AG04449 (cell line): ENCODE data around the gene COIL.

Experiments
- CTCF ChIA-PET: fragments of 350-600 bp; formaldehyde crosslinking; extraction: SDS; loops from one replicate; lab custom pipeline; 2021; ENCODE audit warnings: antibody characterized with exemption; lab: Yijun Ruan, JAX
- POLR2A ChIA-PET: fragments of 400-600, 350-600 bp; formaldehyde crosslinking; extraction: SDS; loops from one replicate; lab custom pipeline; 2020; ENCODE audit warnings: antibody characterized with exemption, inconsistent platforms; lab: Yijun Ruan, JAX
- DNase-seq: peaks from one replicate; pipeline ENCODE4 v3.0.0-alpha.2; 2010; ENCODE audit warnings: low read depth, low spot score
- H3K4me3 ChIP-seq: 2 replicates; pipeline ENCODE4 v1.5.1; 2011; ENCODE audit warnings: low read depth, mild to moderate bottlenecking, control low read depth, low read length
- CTCF ChIP-seq: IDR thresholded peaks from one replicate; pipeline ENCODE4 v1.5.1; 2011; ENCODE audit warnings: mild to moderate bottlenecking, moderate library complexity, low read length, control low read depth, inconsistent platforms; ENCODE audit not compliant: insufficient read depth; ENCODE audit errors: missing control alignments

Gene COIL

GRCh38 chr17:56979091-56979480 lies 18.2 kb upstream of the COIL start:
- ChIA-PET CTCF (interaction anchor here (1.0 to 5.4 kb wide), 2 partner anchors 8 to 17 kb away, joined by 3 to 27 read pairs; partner anchors contain the start of gene COIL), POLR2A (no interaction called here)
- no peak for TF ChIP-seq CTCF
- peak overlapping the region; percentile 78 for H3K4me3 ChIP-seq
- DNase-seq, result no peak

- peak overlapping the region; percentile 78 for H3K4me3 ChIP-seq
- ChIA-PET POLR2A (no interaction called here), CTCF (interaction anchor here (1.0 to 5.4 kb wide), 3 partner anchors 9 to 159 kb away, joined by 3 to 27 read pairs (median 3); partner anchors contain the start of gene COIL)
- no peak for TF ChIP-seq CTCF
- no peak for DNase-seq
These were observed 17.7 kb upstream of the COIL start for GRCh38 chr17:56978441-56979090.

GRCh38 chr17:56977673-56978395 lies 17.0 kb upstream of the COIL start, which contains the start of gene SCPEP1:
Gene SCPEP1, plus strand, starts transcription at chr17:56978131. Its CDS starts 29 bp downstream, at chr17:56978160.
- no peak for TF ChIP-seq CTCF
- ChIA-PET CTCF (interaction anchor here (0.8 to 5.4 kb wide), 4 partner anchors 11 to 158 kb away, joined by 3 to 27 read pairs (median 3); partner anchors contain the start of gene COIL), POLR2A (no interaction called here)
- no peak for DNase-seq
- H3K4me3 ChIP-seq, result peak within 1 kb of the TSS; percentile 78

- POLR2A ChIA-PET, result no interaction called here
- CTCF ChIA-PET, result interaction anchor here (0.8 to 5.4 kb wide), 3 partner anchors 10 to 15 kb away, joined by 3 to 27 read pairs (median 3); partner anchors contain the start of gene COIL
- H3K4me3 ChIP-seq, result peak overlapping the region; percentile 78
- DNase-seq, result no peak
- TF ChIP-seq CTCF, result no peak
These were observed 16.2 kb upstream of the COIL start for GRCh38 chr17:56976941-56977608.

- DNase-seq, result no peak
- TF ChIP-seq CTCF, result no peak
- CTCF ChIA-PET, result interaction anchor here (5.4 kb wide), 1 partner anchor 14 kb away, joined by 27 read pairs; the partner anchor contains the start of gene COIL
- POLR2A ChIA-PET, result no interaction called here
- H3K4me3 ChIP-seq, result no peak overlapping the region
These were observed 14.8 kb upstream of the COIL start for GRCh38 chr17:56975656-56976055.
